22Rv1 (cell line): ENCODE measurements around the gene PADI3.

Source experiments
- CTCF ChIP-seq: fragments of 450-650 bp; IDR thresholded peaks from 2 replicates; pipeline ENCODE4 v1.5.1; 2017; ENCODE audit warnings: mild to moderate bottlenecking
- ZFX ChIP-seq: fragments of 450-650 bp; IDR thresholded peaks from 2 replicates; pipeline ENCODE4 v1.6.1; 2017; ENCODE audit warnings: antibody characterized with exemption, borderline replicate concordance

DNA sequence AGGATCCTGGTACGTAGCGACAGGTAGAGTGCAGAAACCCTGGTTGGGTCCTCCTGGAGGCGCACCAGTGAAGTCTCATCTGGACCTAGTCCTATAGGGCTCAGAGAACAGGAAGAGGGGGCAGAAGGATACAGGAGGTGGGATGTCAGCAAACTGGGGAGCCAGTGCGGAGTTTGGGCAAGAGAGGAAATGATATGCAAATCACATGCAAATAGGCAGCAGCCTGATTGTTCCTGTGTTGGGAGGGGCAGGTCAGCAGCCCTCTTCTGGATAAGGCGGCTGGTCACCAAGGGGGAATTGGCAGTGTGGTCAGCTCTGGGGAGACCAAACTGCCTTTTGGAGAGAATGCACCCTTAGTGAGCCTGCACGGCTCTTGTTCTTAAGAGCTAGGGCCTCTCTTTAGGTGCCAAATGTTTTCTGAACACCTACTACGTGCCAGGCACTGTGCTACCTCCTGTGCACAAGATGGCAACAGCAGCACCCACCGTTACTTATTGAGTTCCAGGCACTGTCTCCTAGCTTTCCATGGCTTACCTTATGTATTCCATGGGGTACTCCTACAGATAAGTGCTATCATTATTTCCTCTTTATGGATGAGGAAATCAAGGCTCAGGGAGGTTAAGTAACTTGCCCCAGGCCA lies 18.1 kb upstream of the PADI3 start:
- TF ChIP-seq CTCF (no peak), ZFX (no peak)
